ENCODE data around the gene GPRIN3.

The GPRIN3 gene

DNA sequence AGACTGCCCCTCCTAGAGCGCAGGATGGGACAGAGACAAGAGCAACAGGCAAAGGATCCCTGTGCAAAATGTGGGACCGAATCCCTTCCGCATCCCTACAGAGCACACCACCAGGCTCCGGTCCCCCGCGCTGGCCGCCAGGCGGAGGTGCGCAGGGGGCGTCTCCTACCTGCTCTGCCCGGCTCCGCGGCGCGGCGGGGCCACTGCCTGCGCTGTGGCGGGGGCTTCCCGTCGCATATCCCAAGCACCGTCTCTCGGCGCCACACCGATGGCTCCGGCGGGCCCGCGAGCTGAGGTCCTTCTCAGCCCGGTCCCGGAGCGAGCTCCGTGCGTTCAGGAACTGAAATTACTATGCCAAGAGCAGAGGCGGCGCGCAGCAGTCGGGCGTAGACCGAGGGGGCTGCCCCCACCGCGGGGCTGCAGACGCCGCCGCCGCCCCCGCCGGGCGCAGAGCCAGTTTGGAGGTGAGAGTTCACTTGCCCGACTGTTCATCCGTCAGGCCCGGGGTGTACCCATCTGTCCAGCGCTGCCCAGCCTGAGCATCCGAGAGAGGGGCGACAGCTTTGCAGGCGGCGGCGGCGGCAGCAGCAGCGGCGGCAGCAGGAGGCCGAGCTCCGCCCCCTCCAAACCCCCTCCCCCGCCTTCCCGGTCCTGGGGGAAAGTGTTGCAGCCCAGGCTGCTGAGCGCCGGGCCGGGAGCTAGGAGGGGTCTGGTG, at the start of gene GPRIN3:
GPRIN3 (minus strand) TSS at position 355 of the 715 bp plus-strand sequence. CDS start 57,690 bp downstream, outside the sequence.
- DNase-seq (ENCODE audit: low read depth) = no peak

DNA sequence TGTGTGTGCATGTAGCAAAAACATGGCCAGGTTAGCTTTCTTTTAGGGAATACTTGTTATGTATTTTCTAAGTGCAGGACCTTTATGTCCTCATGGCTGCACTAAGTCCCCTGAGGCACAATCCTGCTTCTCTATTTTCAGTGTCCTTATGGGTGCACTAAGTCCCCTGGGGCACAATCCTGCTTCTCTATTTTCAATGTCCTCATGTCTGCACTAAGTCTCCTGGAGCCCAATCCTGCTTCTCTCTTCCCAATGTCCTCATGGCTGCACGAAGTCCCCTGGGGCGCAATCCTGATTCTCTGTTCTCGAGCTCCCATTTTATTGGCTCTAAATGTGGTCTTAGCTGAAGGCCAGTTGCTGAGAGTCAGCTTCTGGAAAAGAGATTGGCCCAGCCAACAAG, 49.7 kb upstream of the GPRIN3 start:
- no peak for DNase-seq (ENCODE audit: low read depth)

DNA sequence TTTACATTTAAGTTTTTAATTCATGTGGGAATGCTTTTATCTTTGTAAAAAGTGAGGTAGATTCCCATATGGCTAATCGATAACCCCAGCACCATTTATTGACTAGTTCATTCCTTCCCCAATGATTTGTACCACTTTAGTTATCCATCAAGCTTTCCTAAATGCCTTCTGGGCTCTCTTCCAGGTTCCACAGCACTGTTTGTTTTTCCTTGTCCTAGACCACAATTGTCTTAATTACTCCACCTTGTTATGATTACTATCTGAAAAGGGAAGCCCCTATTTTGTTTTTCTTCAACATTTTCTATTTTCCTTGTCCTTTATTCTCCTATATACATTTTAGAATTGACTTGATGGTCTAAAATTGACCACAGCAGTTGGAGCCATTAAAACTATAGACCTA, 48.5 kb upstream of the GPRIN3 start:
- no peak for DNase-seq (ENCODE audit: low read depth)

DNA sequence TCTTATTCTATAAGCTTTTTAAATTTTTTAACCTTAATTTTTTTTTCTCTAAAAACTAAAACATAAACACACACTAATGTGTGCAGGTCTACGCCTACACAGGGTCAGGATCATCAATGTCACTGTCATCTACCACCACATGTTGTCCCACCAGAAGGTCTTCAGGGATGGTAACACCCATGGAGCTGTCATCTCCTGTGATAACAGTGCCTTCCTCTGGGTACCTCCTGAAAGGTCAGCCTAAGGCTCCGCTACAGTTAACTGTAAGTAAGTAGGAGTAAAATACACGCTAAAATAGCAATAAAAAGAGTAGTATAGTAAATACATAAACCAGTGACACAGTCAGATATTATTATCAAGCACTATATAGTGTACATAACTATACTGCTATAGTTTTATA, 45.9 kb upstream of the GPRIN3 start:
- no peak for DNase-seq (ENCODE audit: low read depth)

DNA sequence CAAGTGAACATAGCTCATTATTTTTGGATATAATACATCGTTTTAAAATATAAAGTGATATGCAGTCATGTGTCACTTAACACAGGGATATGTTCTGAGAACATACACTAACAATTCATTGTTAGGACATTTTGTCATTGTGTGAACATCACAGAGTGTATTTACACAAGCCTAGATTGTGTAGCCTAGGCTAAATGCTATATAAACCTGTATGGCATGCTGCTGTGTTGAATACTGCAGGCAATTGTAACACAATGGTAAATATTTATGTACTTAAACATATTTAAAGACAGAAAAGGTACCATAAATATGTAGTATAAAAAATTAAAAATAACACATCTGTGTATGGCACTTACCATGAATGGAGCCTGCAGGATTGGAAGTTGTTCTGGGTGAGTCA, 44.9 kb upstream of the GPRIN3 start:
- DNase-seq (ENCODE audit: low read depth) = no peak

DNA sequence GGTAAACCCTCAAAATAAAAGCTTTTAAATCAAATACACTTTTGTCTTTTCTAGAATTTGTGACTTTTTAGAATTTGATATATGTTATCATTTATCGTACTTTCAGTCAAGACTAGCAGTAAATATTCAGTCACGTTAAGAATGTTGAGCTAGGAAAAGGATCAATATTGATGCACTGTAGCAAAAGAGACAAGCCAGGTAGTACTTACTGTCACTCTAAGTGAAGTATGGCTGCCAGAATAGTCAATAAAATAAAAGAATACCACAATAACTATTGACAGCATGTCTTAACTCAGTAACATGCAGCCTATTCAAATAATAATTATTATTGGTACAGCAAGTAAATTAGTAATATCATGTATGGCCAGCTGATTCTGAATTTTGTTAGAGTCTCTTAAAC, 43.6 kb upstream of the GPRIN3 start:
- no peak for DNase-seq (ENCODE audit: low read depth)

DNA sequence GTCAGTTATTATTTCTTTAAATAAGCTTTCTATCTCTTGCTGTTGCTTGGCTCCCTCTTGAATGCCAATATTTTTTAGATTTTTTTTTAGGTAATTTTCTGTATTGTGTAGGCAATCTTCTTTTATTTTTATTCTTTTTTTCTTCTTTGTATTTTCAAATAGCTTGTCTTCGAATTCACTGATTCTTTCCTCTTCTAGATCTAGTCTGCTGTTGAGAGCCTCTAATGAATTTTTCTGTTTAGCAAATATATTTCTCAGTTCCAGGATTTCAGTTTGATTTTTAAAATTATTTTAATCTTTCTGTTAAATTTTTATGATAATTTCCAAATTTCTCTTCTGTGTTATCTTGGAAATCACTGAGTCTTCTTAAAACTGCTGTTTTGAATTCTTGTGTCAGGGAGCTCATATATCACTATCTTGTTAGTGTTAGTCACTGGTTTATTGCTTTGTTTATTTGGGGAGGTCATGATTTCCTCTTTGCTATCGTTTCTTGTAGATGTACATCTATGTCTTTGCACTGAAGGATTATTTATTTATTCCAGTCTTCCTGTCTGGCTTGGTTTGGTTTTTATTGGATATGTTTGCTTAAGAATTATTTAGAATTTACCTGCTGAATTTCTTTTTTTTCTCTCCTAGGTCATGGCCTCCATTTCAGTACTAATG, 39.9 kb upstream of the GPRIN3 start:
- DNase-seq (ENCODE audit: low read depth) = no peak

DNA sequence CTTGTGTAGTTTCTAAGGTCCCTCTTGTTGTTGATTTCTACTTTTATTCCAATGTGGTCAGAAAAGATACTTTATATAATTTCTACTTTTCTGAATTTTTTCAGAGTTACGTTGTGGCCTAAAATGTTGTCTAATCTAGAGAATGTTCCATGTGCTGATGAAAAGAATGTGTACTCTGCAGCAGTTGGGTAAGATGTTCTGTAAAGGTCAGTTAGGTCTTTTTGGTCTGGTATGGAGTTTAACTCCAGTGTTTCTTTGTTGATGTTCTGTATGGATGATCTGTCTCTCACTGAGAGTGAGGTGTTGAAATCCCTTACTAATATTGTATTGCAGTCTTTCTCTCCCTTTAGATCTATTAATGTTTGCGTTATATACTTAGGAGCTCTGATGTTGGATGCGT, 37.0 kb upstream of the GPRIN3 start:
- DNase-seq (ENCODE audit: low read depth) = no peak

DNA sequence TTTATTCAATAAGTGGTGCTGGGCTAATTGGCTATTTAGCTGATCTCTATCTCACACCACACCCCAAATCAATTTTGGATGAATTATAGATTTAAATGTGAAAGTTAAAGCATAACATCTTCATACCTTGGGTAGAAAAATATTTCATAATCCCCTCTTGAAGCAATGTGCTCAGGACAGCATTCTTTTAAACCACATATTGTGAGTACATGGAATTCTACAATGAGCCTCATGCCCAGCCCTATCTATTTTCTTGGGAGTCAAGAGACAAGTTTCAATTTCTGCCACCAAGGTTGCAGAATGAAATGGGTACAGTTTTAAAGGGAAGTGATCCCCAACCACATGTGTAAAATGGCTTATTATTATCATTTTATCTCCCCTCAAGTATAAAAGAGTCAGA, 30.6 kb upstream of the GPRIN3 start:
- DNase-seq (ENCODE audit: low read depth) = no peak

DNA sequence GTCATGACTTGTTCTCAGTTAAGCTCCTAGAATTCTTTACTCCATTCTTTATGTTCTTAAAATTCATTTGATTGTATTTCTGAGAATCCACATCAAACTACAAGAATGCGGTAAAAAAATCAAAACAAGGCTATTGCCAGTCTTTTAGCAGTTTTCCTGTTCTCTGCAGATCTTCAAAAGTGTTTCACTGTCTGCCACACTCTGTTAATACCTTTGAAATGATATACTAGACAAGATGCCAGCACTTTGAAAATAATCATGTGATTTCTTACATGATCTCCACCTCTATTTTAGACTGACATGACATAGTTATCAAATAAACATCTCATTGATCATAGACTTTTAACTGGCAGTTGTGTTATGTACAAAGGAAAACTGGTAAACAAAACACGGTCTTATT, 30.1 kb upstream of the GPRIN3 start:
- DNase-seq (ENCODE audit: low read depth) = no peak

DNA sequence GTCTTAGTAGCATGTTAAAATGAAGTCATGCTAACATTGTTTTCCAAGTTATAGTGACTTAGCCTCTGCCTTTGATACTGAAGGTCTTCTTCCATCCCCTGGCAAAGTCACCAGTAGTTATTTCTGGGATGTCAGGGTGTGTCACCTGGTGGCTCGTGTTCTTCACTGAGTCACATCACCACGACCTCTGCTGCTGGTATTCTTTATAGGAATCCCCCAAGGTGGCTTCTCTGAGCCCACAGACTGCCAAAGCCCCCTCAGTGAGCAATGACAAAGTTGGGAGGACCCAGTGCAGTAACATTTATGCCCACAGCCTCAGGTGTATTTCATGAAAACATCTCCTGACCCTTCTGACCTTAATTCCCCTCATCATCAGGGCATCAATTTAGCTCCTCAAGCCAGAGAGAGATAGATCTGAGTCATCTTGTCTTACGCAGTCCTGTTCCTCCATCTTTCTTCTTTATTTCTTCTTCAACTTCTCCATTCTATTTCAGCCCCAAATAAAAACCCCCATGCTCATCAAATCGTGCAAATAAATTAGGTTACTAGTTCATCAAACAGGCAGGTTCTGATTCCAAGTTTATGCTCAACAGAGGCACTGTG, 29.3 kb upstream of the GPRIN3 start:
- no peak for DNase-seq (ENCODE audit: low read depth)

DNA sequence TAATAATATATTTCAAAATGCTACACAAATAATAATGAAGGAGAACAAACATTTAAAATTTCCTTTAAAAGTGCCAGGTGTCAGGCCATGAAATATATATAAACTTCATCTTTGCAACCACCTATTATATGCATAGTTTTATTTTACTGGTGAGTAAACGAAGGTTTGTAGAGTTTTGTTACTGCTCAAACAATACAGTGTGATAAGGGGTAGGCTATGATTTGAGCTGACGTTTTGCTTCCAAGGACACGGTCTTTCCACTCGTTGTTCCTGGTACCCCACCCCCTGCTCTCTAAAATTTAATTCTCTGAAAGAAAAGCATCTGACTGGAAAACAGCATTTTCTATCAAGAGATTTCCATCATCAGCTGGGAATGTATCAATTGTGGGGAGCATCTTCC, 27.2 kb upstream of the GPRIN3 start:
- no peak for DNase-seq (ENCODE audit: low read depth)

DNA sequence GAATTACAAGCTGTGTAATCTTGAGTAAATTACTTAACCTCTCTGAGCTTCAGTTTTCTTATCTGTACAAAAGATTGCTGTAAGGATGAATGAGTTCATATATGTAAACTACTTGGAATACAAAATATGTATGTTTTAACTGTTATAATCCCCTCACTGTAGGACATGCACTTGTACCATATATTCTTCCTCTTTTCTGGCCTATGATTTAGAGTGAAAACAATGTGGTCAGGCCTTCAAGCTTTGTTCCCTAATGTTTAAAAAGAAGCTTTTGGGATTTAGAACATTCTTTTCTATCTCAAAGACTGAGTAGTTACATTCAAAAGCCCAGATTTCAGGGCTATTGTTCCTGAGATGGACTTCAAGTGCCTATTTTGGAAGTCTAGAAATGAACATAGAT, 26.7 kb upstream of the GPRIN3 start:
- no peak for DNase-seq (ENCODE audit: low read depth)

DNA sequence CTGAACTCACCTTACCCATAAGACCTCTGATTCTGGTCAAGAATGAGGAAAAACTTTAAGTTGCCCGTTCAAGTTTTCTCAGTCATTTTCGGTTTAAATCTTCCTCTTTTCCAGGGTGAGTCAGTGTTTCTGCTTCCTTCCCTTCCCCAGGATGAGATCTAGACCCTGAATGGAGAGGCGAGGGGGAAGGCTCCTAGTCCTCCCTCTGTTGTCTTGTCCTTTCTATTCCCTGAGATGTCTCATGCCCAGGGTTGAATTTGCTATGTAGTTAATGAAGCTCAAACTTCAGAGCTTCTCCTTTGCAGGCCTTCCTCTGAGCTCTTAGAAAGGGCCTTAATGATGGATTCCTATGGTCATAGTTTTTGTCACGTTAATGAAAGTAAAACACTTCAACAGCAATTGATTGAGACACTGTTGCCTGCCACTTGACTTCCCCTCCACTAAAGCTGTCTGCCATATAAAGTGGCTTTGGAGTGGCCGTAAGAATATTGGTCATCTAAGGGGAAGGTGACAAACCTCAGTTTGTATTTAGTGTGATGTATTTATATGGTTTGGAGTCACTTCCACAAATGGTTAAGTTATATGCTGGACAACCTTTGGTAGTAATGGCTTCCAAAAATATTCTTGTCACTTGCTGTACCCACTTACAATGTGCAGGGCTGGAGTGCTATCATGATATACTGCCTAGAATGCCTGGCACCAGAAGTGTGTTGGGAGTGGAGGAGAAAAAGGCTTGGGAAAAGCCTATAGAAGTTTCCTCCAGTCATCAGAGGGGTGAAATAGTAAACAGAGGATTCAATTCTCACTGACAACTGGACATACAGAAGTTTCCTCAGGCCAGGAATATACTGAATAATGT, 24.3 kb upstream of the GPRIN3 start:
- DNase-seq (ENCODE audit: low read depth) = no peak

DNA sequence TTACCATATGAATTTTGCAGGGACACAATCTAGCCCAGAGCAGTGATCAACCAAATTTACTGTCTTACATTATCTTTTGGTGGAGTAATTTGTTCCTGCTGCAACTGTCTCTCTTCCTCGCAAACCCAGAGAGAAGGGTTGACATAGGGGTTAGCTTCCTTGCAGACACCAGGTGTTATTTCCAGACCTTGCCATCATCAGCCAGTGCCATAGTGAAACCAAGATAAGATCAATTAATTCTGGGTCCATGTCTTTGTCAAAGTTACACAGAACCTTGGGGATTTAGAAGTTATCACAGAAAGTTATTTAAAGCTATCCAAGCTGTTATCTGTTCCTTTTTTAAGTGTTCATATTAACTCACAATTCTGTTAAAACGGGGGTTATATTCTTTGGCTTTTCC, 23.6 kb upstream of the GPRIN3 start:
- no peak for DNase-seq (ENCODE audit: low read depth)

DNA sequence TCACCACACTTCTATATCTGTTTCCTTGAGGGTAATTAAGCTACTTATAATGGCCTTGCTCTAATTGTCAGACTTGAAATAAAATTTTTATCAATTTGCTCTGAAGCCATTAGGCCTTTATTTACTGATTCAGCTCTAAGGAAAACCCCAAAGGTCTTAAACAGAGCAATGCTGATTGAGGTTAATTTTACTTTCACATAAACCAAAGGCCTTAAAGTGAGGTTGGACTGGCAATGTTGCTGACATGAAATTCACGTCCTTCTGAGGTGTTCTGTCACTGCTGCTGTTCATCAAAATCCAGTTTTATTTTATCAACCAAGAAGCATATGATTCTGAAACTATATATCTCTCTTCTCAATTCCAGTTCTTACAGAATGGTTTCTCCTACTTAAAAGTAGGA, 21.7 kb upstream of the GPRIN3 start:
- DNase-seq (ENCODE audit: low read depth) = no peak

DNA sequence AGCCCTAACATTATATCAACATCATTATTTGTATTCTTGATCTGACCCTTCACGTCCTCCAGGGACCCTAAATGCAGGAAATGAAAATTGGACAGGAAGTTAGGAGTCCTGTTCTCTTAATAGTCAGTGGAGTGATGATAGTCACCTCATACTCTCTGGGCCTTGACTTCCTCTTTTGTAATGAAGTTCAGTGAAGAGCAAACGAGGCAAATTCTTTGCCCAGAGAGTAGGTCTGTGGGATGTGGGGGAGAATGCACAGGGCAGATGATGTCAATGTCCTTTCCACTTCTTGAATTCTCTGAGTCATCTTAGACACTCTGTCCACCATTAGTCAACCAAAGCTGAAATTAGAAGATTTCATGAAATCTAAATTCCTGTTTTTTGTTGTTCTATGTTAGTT, 17.1 kb upstream of the GPRIN3 start:
- DNase-seq (ENCODE audit: low read depth) = no peak

DNA sequence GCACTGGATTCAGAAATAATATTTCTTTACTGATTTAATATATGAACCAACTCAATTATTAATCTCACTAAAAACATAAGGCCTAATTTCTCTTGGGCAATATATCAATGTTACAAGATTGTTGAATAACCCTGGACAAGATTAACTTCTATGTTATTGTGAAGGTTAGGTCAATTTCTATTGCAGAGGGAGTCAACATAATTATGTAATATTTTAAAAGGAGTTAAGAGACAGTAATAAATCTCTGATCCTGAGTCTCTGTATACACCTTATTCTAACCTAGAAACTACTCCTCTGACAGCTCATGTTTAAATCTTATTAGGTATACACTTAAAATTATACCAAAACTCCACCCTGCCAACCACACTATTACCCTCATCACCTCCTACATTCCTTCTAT, 15.1 kb upstream of the GPRIN3 start:
- DNase-seq (ENCODE audit: low read depth) = no peak

DNA sequence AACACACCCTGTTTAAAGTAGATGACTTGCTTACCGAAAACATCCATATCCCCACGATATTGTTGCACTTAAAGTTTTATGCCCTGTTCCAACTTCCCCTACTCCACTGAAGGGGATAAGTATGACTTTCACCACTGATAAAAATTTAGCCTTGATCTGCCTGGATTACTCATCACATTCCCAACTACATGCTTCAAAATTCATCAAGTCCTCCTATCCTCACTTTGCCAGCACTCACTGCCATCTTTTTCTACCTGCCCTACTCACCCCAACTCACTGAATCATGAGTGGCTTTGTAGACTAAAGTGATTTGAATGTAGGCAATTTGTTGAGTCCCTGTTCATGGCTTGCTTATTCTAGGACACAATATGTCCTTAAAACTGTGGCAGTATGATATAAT, 12.2 kb upstream of the GPRIN3 start:
- no peak for DNase-seq (ENCODE audit: low read depth)

DNA sequence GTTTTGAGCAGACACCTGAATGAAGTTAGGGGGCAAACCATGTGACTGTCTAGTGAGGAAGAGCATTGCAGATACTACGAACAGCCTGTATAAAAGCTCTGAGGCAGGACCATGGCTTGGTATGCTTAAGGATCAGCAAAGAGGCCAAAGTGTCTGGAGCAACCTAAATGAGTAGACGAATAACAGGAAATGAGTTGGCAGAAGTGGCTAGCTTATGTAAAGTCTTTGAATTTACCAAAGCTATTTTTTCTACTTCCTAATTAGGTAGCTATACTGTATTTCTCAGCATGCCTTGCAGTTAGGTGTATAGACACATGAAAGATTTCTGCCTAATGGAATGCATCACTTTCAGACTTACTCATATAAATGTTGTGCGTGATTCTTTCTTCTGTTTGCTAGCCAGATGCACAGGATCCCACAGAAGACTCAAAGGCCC, 9.3 kb upstream of the GPRIN3 start:
- DNase-seq (ENCODE audit: low read depth) = no peak

DNA sequence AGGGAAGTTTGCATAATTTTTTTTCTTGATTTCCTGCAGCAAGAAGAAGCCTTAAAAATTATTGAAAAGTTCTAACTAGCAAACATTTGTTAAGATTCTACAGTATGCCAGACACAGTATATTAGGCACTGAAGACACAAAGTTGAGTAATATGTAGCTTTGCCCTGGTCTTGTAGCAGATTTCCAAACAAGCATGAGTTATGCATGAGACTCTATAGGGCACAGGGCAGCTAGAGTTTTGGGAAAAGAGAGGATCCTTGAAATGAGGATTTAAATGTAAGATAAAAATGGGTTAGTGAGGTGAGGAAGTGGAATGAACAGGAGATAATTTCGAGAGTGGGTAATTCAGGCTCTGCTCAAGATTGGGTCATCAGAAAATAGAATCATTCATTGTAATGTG, 8.6 kb upstream of the GPRIN3 start:
- no peak for DNase-seq (ENCODE audit: low read depth)

DNA sequence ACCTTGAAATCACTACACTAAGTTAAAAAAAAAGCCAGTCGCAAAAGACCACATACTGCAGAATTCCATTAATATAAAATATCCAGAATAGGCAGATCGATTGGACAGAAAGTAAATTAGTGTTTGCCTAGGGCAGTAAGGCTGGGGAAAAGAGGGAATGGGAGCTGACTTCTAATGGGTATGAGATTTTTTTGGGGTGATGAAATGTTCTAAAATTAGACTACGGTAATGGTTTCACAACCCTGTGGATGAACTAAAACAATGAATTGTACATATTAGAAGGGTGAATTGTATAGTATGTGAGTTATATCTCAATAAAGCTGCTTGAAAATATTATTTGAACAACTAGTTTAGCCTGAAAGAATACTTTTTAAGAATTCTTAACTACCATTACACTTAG, 6.7 kb upstream of the GPRIN3 start:
- no peak for DNase-seq (ENCODE audit: low read depth)

DNA sequence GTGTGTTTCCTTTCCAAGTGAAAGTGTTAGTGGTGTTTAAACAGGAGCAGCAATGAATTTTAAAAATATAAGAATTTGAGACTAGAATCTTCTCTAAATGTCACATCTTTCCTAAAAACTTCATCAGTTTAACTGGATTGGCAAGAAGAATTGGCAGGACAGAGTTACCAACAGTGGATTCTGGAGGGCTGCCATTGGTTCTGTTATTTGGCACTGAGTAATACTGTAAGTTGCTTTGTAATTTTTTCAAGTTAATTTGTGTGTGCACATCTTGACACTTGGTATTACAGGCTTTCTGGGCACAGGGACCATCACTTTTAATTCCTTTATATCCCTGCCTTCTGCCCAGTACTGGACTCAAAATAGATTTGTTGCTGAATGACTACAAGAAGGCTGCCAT, 4.5 kb upstream of the GPRIN3 start:
- no peak for DNase-seq (ENCODE audit: low read depth)

All from stimulated activated CD8-positive, alpha-beta memory T cell treated with anti-CD3 and anti-CD28 coated beads, Interleukin-15, amount 100 ng/mL, for 1 hour (primary cell).